ENCODE measurements around the gene ABLIM3. TPM values are rescaled to one million over a fixed set of nuclear protein-coding genes. Genes with fewer than 3 reads are reported as not detected.

The ABLIM3 gene
- polyA plus RNA-seq, 1 donor from 2014 or later: 17.7 TPM

DNA sequence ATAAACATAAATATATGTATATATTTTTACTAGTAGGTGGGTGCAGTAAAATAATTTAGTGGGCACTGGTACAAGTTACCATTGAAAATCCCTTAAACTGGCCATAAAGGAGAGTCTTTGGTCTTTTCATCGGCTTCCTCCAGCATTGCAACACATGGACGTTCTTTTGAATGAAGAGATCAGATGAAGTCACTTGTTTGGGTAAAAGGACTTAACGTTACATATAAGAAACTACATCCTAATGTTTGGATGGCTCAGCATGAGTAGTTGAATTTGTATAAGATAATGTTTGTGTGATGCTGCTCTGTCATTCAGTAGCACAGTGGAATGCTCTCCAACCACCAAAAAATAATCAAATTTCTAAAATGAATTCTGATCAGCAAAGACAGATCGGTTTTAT is 161.9 kb downstream of the ABLIM3 start:
- Histone ChIP-seq H3K79me2 (replicated peaks; ENCODE audit: insufficient read depth, low read length) (no peaks in the 10 kb centered on the region), H3F3A (ENCODE audit: insufficient read depth, low read length, poor library complexity, severe bottlenecking) (no peaks in the 10 kb centered on the region), H3K9ac (ENCODE audit: low read length) (no peak overlapping the region), H2AFZ (ENCODE audit: low read depth, low read length) (no peak overlapping the region), H3K27ac (ENCODE audit: low read length) (no peak overlapping the region), H3K4me2 (ENCODE audit: low read length) (no peak overlapping the region), H3K9me3 (ENCODE audit: low read length) (no peaks in the 10 kb centered on the region), H3K9me2 (ENCODE audit: insufficient read depth, low read length) (no peaks in the 10 kb centered on the region), H4K20me1 (ENCODE audit: insufficient read depth) (no peaks in the 10 kb centered on the region), H3K36me3 (ENCODE audit: insufficient read depth, low read length) (no peaks in the 10 kb centered on the region), H3K27me3 (ENCODE audit: insufficient read depth, low read depth, low read length) (no peaks in the 10 kb centered on the region), H3K4me3 (ENCODE audit: low read length) (no peak overlapping the region)
- TF ChIP-seq MXI1 (conservative IDR thresholded peaks at IDR 0.05; ENCODE audit: poor library complexity, severe bottlenecking) (no peak), EP300 (conservative IDR thresholded peaks at IDR 0.05; ENCODE audit: poor library complexity, severe bottlenecking) (no peak), SMC3 (conservative IDR thresholded peaks at IDR 0.05; ENCODE audit: poor library complexity) (no peak), POLR2AphosphoS5 (IDR thresholded peaks at IDR 0.05) (no peak), TAF1 (IDR thresholded peaks at IDR 0.05; ENCODE audit: low read depth) (no peak), REST (IDR thresholded peaks at IDR 0.05; ENCODE audit: borderline replicate concordance) (no peak), EZH2 (IDR thresholded peaks at IDR 0.05; ENCODE audit: borderline replicate concordance, insufficient read depth, low read length, poor library complexity, severe bottlenecking) (no peak)

GRCh38 chr5:149304195-149305078 is 163.1 kb downstream of the ABLIM3 start:
- Histone ChIP-seq H3K4me3 (ENCODE audit: low read length) (no peak overlapping the region), H3K9ac (ENCODE audit: low read length) (no peak overlapping the region), H3K36me3 (ENCODE audit: insufficient read depth, low read length) (no peaks in the 10 kb centered on the region), H2AFZ (ENCODE audit: low read depth, low read length) (no peak overlapping the region), H3K27ac (ENCODE audit: low read length) (no peak overlapping the region), H4K20me1 (ENCODE audit: insufficient read depth) (no peaks in the 10 kb centered on the region), H3F3A (ENCODE audit: insufficient read depth, low read length, poor library complexity, severe bottlenecking) (no peaks in the 10 kb centered on the region), H3K79me2 (replicated peaks; ENCODE audit: insufficient read depth, low read length) (no peaks in the 10 kb centered on the region), H3K9me2 (ENCODE audit: insufficient read depth, low read length) (no peaks in the 10 kb centered on the region), H3K4me2 (ENCODE audit: low read length) (no peak overlapping the region), H3K27me3 (ENCODE audit: insufficient read depth, low read depth, low read length) (no peaks in the 10 kb centered on the region), H3K9me3 (ENCODE audit: low read length) (no peaks in the 10 kb centered on the region)
- TF ChIP-seq TAF1 (IDR thresholded peaks at IDR 0.05; ENCODE audit: low read depth) (no peak), RAD21 (conservative IDR thresholded peaks at IDR 0.05) (no peak), CTCF (IDR thresholded peaks at IDR 0.05; ENCODE audit: poor library complexity, severe bottlenecking) (no peak), MXI1 (conservative IDR thresholded peaks at IDR 0.05; ENCODE audit: poor library complexity, severe bottlenecking) (no peak), POLR2AphosphoS5 (IDR thresholded peaks at IDR 0.05) (no peak), EP300 (conservative IDR thresholded peaks at IDR 0.05; ENCODE audit: poor library complexity, severe bottlenecking) (no peak), SMC3 (conservative IDR thresholded peaks at IDR 0.05; ENCODE audit: poor library complexity) (no peak), REST (IDR thresholded peaks at IDR 0.05; ENCODE audit: borderline replicate concordance) (no peak), EZH2 (IDR thresholded peaks at IDR 0.05; ENCODE audit: borderline replicate concordance, insufficient read depth, low read length, poor library complexity, severe bottlenecking) (no peak)
